H9 (cell line): ENCODE measurements around the gene ACAA2. TPM values are rescaled to one million over a fixed set of nuclear protein-coding genes. Genes with fewer than 3 reads are reported as not detected.

ENCODE experiments used
- DNase-seq: peaks from one replicate; pipeline ENCODE4 v3.0.0-alpha.2; 2017
- H2AFZ ChIP-seq: one replicate; pipeline ENCODE4 v1.6.1; 2013; ENCODE audit warnings: mild to moderate bottlenecking, low read length, control low read depth, moderate library complexity
- H2AK5ac ChIP-seq: 2 replicates; pipeline ENCODE4 v1.6.1; 2013; ENCODE audit warnings: low read length, control low read depth, mixed read lengths; ENCODE audit not compliant: insufficient read length
- H2BK120ac ChIP-seq: one replicate; pipeline ENCODE4 v1.6.1; 2013; ENCODE audit warnings: low read depth, mild to moderate bottlenecking, low read length, control low read depth, inconsistent platforms; ENCODE audit not compliant: poor library complexity, severe bottlenecking
- H2BK12ac ChIP-seq: 2 replicates; pipeline ENCODE4 v1.6.1; 2013; ENCODE audit warnings: low read length, control low read depth, mixed read lengths, low read depth; ENCODE audit not compliant: insufficient read length
- H2BK15ac ChIP-seq: 2 replicates; pipeline ENCODE4 v1.6.1; 2013; ENCODE audit warnings: low read depth, low read length, control low read depth
- H2BK20ac ChIP-seq: one replicate; pipeline ENCODE4 v1.6.1; 2013; ENCODE audit warnings: low read depth, mild to moderate bottlenecking, low read length, control low read depth, inconsistent platforms; ENCODE audit not compliant: poor library complexity, severe bottlenecking
- H2BK5ac ChIP-seq: 2 replicates; pipeline ENCODE4 v1.6.1; 2013; ENCODE audit warnings: low read length, control low read depth, mixed read lengths; ENCODE audit not compliant: insufficient read length
- H3K14ac ChIP-seq: 2 replicates; pipeline ENCODE4 v1.6.1; 2013; ENCODE audit warnings: low read length, control low read depth; ENCODE audit not compliant: insufficient read depth
- H3K18ac ChIP-seq: 2 replicates; pipeline ENCODE4 v1.6.1; 2013; ENCODE audit warnings: low read depth, mild to moderate bottlenecking, mixed read lengths, low read length, control low read depth; ENCODE audit not compliant: insufficient read length
- H3K23ac ChIP-seq: 2 replicates; pipeline ENCODE4 v1.6.1; 2013; ENCODE audit warnings: low read length, control low read depth, mixed read lengths, low read depth; ENCODE audit not compliant: insufficient read length
- H3K23me2 ChIP-seq: 2 replicates; pipeline ENCODE4 v1.6.1; 2013; ENCODE audit warnings: low read depth, mild to moderate bottlenecking, mixed read lengths, low read length, control low read depth; ENCODE audit not compliant: insufficient read length, poor library complexity, severe bottlenecking
- H3K27ac ChIP-seq: 2 replicates; pipeline ENCODE4 v1.5.1; 2013; ENCODE audit warnings: low read length, control low read depth, mixed read lengths, low read depth; ENCODE audit not compliant: insufficient read length
- H3K27me3 ChIP-seq: 2 replicates; pipeline ENCODE4 v1.6.1; 2013; ENCODE audit warnings: low read length, control low read depth, inconsistent platforms; ENCODE audit not compliant: insufficient read depth
- H3K4ac ChIP-seq: 2 replicates; pipeline ENCODE4 v1.6.1; 2013; ENCODE audit warnings: low read depth, mild to moderate bottlenecking, control low read depth, inconsistent platforms, low read length, moderate library complexity
- H3K4me1 ChIP-seq: 2 replicates; pipeline ENCODE4 v1.6.1; 2013; ENCODE audit warnings: low read length, control low read depth, inconsistent platforms; ENCODE audit not compliant: insufficient read depth
- H3K4me2 ChIP-seq: 2 replicates; pipeline ENCODE4 v1.6.1; 2013; ENCODE audit warnings: low read length, control low read depth, mixed read lengths; ENCODE audit not compliant: insufficient read length, insufficient read depth
- H3K56ac ChIP-seq: 2 replicates; pipeline ENCODE4 v1.6.1; 2013; ENCODE audit warnings: low read depth, mild to moderate bottlenecking, mixed read lengths, low read length, control low read depth; ENCODE audit not compliant: insufficient read length
- H3K79me1 ChIP-seq: 2 replicates; pipeline ENCODE4 v1.6.1; 2013; ENCODE audit warnings: low read depth, mild to moderate bottlenecking, moderate library complexity, low read length, control low read depth, inconsistent platforms; ENCODE audit not compliant: insufficient read depth, poor library complexity, severe bottlenecking
- H3K79me2 ChIP-seq: 2 replicates; pipeline ENCODE4 v1.6.1; 2013; ENCODE audit warnings: low read length, control low read depth, inconsistent platforms; ENCODE audit not compliant: insufficient read depth
- H3K9ac ChIP-seq: 2 replicates; pipeline ENCODE4 v1.6.1; 2013; ENCODE audit warnings: low read length, control low read depth, mixed read lengths; ENCODE audit not compliant: insufficient read length; ENCODE audit errors: extremely low read depth
- H3K9me3 ChIP-seq: one replicate; pipeline ENCODE4 v1.6.1; 2013; ENCODE audit warnings: low read depth, low read length, inconsistent platforms; ENCODE audit not compliant: control insufficient read depth
- H3T11ph ChIP-seq: one replicate; pipeline ENCODE4 v1.6.1; 2013; ENCODE audit warnings: mild to moderate bottlenecking, low read length, control low read depth, inconsistent platforms
- H4K20me1 ChIP-seq: one replicate; pipeline ENCODE4 v1.6.1; 2013; ENCODE audit not compliant: control insufficient read depth, insufficient read length, insufficient read depth
- H4K5ac ChIP-seq: 2 replicates; pipeline ENCODE4 v1.6.1; 2013; ENCODE audit warnings: low read depth, mild to moderate bottlenecking, mixed read lengths, low read length, control low read depth; ENCODE audit not compliant: insufficient read length
- H4K8ac ChIP-seq: replicated peaks from 2 replicates; pipeline ENCODE4 v1.6.1; 2013; ENCODE audit warnings: low read length, control low read depth, mixed read lengths, low read depth; ENCODE audit not compliant: insufficient read length
- H4K91ac ChIP-seq: 2 replicates; pipeline ENCODE4 v1.6.1; 2013; ENCODE audit warnings: low read depth, mild to moderate bottlenecking, moderate library complexity, mixed read lengths, low read length, control low read depth; ENCODE audit not compliant: insufficient read length
- H3K27ac Mint-ChIP-seq, 3 experiments: 2 replicates in 2 of 3; 3 replicates in 1 of 3; pipeline ENCODE4 v1.8.0; 2020 to 2021; ENCODE audit warnings: mixed read lengths in 3 of 3, mild to moderate bottlenecking in 1 of 3, moderate library complexity in 1 of 3
- H3K27me3 Mint-ChIP-seq: 2 replicates; pipeline ENCODE4 v1.8.0; 2021; ENCODE audit warnings: low read depth, mild to moderate bottlenecking, moderate library complexity, mixed read lengths
- H3K36me3 Mint-ChIP-seq, 3 experiments: 2 replicates in 2 of 3; 3 replicates in 1 of 3; pipeline ENCODE4 v1.8.0; 2020 to 2021; ENCODE audit warnings: low read depth in 3 of 3, mixed read lengths in 3 of 3; ENCODE audit not compliant: insufficient read depth in 1 of 3
- H3K4me1 Mint-ChIP-seq, 2 experiments: 2 replicates each; pipeline ENCODE4 v1.8.0; 2020; ENCODE audit warnings: mixed read lengths in 2 of 2
- H3K4me3 Mint-ChIP-seq, 2 experiments: 2 replicates in 1 of 2; 3 replicates in 1 of 2; pipeline ENCODE4 v1.8.0; 2020 to 2021; ENCODE audit warnings: mild to moderate bottlenecking in 2 of 2, mixed read lengths in 2 of 2, moderate library complexity in 1 of 2
- H3K9me3 Mint-ChIP-seq, 2 experiments: 2 replicates in 1 of 2; 3 replicates in 1 of 2; pipeline ENCODE4 v1.8.0; 2020; ENCODE audit warnings: mild to moderate bottlenecking in 2 of 2, mixed read lengths in 2 of 2, moderate library complexity in 1 of 2
- CTCF ChIP-seq: fragments of 200-600 bp; sonication (generic); conservative IDR thresholded peaks from 3 replicates; pipeline ENCODE4 v1.8.0; 2021; ENCODE audit warnings: antibody characterized with exemption, mild to moderate bottlenecking
- WGBS: extraction: QIAGEN DNeasy Blood & Tissue Kit; methylation state at CpG from one replicate; pipeline ENCODE4 v1.1.7; 2013; ENCODE audit warnings: missing lambda C conversion rate, low lambda C conversion rate, mixed read lengths; ENCODE audit not compliant: insufficient read length; ENCODE audit errors: extremely low coverage; 5-methylcytosine and 5-hydroxymethylcytosine counted together
- total RNA-seq: library from RNA; stranded (reverse); gene quantifications from 2 replicates; pipeline ENCODE4 v1.2.1, GENCODE V29; 2021

Gene ACAA2
- total RNA-seq, 1 experiment from 2014 or later: 115 TPM

- no peak overlapping the region for H2BK15ac ChIP-seq
- no peak overlapping the region for H4K91ac ChIP-seq
- H2AK5ac ChIP-seq: no peak overlapping the region
- no peak overlapping the region for H3K9ac ChIP-seq
- no peak overlapping the region for H2BK5ac ChIP-seq
- no peaks in the 10 kb centered on the region for H3K9me3 ChIP-seq
- no peak overlapping the region for H3T11ph ChIP-seq
- 0 out of 2 replicates have a peak, but pooled peaks cover 2% of the 10 kb centered on the region for H3K4me1 ChIP-seq
- H3K36me3 Mint-ChIP-seq: no peaks in the 10 kb centered on the region
- no peak overlapping the region for H3K4ac ChIP-seq
- no peaks in the 10 kb centered on the region for H3K79me1 ChIP-seq
- no peak overlapping the region for H3K56ac ChIP-seq
- no peak for DNase-seq
- no peak overlapping the region for H2BK20ac ChIP-seq
- WGBS: no CpG with 5 or more reads among the region's 8 CpGs
- H3K14ac ChIP-seq: no peak overlapping the region
- H3K23me2 ChIP-seq: no peaks in the 10 kb centered on the region
- no peak overlapping the region for H3K4me2 ChIP-seq
- TF ChIP-seq CTCF: no peak
- H3K27ac Mint-ChIP-seq: no peak overlapping the region; a peak in 1 of 7 replicates
- peaks cover 0 to 6% of the 10 kb centered on the region in 2 experiments; a peak in 1 of 5 replicates for H3K9me3 Mint-ChIP-seq
- H3K79me2 ChIP-seq: no peaks in the 10 kb centered on the region
- peaks cover 4% of the 10 kb centered on the region; the same call in 1 of the 2 replicates for H3K27me3 Mint-ChIP-seq
- H4K20me1 ChIP-seq: no peaks in the 10 kb centered on the region
- H3K27me3 ChIP-seq: no peaks in the 10 kb centered on the region
- no peak overlapping the region for H2BK12ac ChIP-seq
- H4K5ac ChIP-seq: no peak overlapping the region
- no peak overlapping the region for H2AFZ ChIP-seq
- no peak overlapping the region for H4K8ac ChIP-seq
- no peak overlapping the region for H3K27ac ChIP-seq
- H3K4me3 Mint-ChIP-seq: no peak overlapping the region
- H3K23ac ChIP-seq: no peak overlapping the region
- H3K18ac ChIP-seq: no peak overlapping the region
- H3K4me1 Mint-ChIP-seq: peaks cover 37 to 46% of the 10 kb centered on the region in 2 experiments
- no peak overlapping the region for H2BK120ac ChIP-seq
Measured at GRCh38 chr18:49751427-49752094, 61.8 kb downstream of the ACAA2 start.
